Activated CD4-positive, alpha-beta T cell treated with anti-CD3 and anti-CD28 coated beads, Interleukin-2, amount 50 U/mL, for 1 hour (primary cell): Measurements from ENCODE around the gene IREB2.

Experiments used
- DNase-seq: peaks from one replicate; pipeline ENCODE4 v3.0.0-alpha.2; 2020

Gene IREB2

DNA sequence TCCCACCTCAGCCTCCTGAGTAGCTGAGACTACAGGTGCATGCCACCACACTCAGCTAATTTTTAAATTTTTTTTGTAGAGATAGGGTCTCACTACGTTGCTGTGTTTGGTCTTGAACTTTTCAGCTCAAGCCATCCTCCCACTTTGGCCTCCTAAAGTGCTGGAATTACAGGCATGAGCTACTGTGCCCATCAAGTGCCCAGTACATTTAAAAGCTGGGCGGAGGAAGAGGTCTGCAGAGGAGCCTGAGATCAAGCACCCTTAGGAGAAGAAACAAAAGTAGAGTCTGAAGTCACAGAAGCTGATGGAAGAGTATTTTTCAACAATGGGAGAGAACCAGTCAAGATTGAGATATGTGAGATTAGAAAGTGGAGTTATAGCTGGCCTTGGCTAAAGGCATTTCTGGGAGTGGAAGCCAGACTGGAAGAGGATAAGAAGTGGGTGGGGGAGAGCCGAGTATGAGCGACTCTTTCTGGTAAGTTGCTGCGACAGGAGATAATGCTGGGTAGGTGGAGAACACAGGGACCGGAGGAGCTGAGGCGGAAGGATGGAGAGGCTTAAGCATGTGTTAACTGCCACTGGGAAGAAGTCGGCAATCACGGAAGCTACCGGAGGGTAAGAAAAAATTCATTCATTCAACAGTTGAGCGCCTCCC, 782 bp upstream of the IREB2 start:
- no peak for DNase-seq

DNA sequence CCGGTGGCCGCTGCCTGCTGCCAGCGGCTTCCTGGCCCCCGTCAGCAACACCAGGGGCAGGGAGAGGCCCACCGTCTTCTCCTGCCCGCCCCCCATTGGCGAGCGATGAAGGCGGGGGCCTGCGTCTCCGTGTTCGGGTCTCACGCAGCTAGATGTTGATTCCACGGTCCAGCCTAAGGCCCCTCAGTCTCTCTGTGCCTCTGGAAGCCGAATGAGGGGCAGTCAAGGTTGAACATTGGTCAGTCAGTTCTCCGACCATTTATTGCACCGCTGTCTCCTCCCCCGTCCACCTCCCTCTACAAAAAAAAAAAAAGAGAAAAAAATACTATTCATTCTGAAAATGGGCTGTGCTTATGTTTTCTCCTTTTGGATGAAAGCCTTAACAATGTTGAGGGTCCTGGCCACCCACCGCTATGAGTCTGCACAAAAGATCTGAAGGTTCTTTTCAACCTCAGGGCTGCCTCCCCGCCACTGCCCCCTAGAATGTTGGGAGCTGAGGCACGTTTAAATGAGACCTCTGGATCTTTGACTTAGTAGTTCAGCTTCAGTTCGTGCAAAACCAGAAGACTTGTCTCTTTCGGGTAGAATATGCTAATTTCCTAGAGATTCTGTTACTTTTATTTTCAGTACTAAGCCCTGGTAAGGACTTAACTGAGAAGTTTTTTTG, 736 bp downstream of the IREB2 start:
- peak; percentile 4 for DNase-seq

DNA sequence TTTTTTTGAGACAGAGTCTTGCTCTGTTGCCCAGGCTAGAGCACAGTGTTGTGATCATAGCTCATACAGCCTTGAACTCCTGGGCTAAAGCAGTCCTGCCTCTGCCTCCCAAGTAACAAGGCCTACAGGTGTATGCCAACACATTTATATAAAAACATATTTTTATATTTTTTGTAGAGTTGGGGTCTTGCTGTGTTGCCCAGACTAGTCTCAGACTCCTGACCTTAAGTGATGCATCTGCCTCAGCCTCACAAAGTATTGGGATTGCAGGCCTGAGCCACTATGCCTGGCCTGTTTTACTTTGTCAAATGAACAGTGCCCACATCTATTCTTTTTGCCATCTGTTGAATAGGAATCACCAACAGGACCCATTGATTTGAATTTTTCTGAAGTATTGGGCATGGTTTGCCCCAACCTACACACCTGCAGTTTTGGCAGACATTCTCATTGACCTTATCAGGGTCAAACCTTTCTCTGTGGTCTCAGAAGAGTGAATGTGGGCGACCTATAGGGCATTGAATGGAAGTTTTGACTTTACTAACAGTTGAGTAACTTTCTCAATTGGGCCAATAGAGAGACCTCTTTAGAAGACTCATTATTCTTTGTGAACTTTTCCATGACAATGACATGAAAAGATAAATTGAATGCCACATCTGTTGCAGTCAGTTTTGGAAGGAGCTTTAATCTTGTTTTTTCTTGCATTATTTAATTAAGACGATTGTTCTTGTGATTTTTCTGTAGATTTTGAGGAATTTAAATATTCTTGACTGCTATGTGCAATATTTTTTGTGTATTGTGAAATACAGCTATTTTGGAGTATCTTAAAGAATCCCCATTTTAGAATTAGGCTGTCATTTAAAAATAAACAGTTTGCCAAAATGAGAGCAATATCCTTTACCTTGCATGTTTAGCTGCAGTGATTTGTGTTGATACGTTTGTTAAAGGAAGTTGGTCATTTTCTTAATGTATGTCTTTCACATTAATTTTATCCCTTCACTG, 2.7 kb downstream of the IREB2 start:
- DNase-seq = no peak

DNA sequence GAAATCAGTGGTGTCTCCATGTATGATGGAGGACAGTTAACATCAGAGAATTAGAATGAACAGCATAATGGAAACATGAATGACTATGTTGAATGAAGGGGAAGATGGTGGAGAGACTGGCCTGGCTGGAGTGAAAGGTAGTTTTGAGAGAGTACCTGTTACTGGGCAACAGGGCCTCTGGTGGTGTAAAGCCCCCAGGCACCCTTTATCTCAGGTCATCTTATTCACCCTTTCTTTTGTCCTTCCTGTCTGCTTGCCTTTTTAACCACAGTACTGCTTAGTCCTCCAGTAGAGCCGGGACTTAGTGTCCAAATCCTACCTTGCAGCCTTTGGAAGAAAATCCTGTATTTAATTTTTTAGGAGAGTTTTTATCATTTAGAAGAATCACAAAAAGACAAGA, 6.2 kb downstream of the IREB2 start:
- no peak for DNase-seq

DNA sequence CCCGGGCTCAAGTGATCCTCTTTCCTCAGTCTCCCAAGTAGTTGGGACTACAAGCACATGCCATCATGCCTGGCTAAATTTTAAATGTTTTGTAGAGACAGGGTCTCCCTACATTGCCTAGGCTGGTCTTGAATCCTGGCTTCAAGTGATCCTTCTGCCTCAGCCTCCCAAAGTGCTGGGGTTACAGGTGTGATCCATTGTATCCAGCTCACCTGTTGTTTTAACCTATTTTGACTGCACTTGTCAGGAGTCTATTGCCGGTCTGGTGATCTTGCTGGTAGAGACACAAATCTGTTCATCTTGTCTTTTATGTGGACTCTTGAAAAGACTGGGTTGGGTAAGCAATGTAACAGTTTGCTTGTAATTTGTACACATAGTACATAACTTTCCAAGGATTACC, 7.9 kb downstream of the IREB2 start:
- no peak for DNase-seq

DNA sequence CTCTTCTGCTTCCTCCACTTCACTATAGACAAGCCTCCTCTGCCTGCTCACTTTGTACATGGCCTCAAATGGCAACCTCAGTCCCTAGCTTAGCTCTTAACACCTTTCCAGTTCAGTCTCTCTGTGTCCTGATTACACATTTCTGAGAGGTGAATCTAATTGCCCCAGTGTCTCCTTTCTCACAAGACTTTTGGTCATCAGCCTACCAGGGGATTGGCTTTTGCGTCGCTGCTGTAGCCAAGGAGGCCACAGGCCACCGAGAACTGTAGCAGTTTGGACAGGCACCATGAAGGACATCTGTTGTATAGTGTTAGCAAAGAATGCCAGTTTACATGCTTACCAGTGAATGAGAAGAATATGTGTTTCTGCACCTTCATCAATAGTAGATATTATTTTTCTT, 8.5 kb downstream of the IREB2 start:
- no peak for DNase-seq

DNA sequence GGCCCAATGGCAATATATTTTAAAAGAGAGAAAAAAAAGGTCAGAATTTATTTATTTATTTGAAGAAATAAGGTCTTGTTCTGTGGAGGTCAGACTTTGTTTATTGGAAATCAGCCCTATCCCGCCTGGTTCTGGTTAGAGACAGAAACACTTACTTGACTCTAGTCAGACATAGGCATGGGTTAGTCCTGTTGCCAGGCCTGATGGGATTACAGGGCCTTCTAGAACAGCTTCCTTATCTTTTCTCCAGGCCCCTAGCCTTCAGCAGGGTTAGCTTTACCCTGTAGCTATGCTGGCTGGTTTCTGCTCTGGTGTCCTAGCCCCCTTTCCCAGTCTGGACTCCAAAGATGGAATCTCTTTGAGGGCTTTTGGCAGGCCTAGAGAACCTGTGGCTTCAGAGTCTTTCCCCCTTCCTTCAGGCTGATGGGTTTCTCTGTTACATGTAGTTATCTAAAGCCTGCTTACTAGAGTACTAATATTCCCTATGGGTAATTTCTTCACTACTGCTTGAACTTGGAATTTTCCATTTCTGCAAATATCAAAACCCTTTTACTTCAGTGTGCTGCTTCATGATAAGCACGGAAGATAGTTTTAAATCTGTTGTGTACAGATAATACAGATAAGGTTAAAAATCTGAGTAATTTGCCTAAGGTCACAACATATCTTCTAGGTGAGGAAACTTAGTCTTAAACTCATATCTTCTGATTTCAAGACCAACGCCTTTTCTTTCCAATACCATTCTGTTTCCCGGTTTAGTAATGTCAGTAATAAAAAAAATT, 10.6 kb downstream of the IREB2 start:
- DNase-seq = no peak

DNA sequence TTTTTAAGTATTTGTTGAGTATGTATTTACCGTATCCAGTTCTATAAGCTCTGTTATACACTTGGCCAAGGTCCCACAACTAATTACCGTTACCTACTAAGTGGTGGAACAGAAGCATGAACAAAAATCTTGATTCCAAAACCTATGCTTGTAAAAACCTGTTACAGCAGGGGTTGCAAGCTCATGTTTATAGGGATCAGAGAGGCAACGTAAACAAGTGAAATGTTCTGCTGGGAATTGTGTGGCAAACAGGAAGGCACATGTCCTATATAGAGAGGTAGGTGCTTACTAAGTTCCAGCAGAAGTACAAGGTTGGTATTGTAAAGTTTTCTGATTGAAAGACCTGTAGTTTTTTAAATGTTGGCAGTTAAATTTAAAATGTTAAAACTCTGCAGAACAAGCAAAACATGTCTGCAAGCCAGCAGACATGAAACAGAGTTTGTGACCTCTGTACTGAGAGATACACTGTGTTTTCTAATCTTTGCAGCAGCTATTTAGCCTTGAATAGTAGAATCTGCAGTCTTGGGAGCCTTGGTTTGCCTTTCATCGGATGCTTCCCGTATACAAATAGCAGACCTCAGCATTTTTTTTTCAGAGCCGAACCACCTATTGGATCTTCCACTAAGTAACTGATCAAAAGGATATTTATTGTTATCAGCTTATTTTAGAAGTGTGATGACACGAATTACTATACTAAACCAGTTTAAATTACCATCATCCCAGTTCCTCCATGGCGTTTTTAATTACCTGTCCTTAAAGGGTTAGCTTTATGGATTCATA, 11.4 kb downstream of the IREB2 start:
- no peak for DNase-seq

DNA sequence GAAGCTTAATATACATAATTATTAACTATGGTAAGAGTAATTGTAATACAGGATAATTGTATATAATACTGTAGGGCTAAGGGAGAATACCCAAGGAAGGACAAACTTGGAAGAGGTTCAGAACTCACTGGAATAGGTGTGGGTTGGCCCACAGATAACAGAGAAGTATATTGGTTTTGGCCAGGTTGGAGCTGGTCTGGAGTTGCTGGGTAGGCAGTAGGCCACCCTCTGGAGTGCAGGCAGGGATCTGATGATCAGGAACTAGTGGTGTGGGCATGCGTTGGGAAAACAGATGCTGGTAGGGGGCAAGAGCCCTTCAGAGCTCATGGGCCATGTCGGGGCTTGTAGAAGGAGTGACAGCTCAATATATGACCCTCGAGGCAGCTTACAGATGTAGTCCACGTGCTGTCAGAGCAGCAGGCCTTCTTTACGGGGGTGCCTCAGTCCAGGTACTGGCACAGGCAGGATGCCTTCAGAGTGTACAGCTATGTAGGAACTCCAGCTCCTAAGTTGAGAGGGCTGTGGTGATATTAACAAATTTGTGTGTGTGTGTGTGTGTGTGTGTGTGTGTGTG, 12.4 kb downstream of the IREB2 start:
- no peak for DNase-seq

DNA sequence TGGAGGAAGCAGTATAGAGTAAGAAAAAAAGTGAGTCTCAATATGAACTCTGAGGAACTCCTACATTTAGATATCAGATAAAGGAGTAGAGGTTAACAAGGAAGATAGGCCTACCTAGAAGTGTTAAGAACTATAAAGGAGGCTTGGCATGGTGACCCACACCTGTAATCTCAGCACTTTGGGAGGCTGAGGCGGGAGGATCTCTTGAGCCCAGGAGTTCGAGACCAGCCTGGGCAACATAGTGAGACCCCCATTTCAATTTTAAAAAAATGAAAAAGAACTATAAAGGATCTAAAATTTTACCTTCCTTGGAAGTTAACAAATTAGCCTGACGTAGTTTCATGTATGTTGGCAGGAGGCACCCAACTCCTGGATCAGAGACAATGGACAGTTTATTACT, 14.5 kb downstream of the IREB2 start:
- no peak for DNase-seq

DNA sequence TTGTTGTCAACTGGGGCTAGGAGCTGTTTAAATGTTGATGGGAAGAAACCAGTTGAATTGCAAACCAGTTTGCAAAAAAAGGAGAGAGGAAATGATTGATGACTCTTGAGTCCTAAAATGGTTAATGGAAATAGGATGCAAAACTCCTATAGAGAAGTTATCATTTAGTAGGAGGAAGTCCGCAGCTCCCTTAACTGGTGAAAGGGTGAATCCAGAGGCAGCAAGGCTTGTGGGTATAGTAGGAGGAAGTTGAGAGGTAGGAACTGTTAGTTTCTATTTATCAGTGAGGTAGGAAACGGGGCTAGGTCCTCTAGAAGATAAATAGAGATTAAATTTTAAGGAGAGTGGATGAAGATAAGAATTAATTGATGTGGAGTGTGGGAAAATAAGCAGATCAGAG, 15.4 kb downstream of the IREB2 start:
- no peak for DNase-seq

DNA sequence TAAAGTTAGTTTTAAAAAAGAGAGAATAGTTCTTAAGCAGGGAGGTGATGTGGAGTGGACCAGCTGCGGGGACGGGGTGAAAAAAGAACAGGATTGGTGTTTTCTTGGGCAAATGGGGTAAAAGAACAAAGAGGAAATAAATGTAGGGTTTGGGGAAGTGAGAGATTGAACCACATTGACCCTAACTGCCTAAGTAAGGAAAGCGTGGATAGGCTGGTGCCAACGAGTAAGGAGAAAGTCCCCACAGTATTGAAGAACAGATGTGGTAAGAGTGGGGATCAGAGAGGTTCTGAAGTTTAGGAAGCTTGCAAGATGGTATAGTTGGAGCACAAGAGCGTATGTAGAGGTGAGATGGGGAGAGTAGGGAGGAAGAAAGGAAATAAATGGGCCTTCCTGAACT, 17.0 kb downstream of the IREB2 start:
- DNase-seq = no peak

DNA sequence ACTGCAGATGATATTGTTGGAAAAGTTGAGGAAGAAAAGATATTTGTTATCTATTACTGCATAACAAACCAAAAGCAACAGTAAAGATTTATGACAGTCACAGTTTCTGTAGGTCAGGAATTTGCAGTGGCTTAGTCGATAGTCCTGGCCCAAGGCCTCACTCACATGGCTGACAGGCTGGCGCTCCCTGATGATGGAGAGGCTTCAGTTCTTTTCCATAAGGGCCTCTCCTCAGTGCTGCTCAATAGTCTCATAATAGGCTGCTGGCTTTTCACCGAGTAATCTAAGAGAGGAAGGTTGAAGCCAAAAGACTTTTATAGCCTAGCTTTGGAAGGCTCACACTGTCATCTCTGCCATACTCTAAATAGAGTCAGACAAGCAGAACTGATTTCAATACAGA, 17.7 kb downstream of the IREB2 start:
- DNase-seq = no peak

DNA sequence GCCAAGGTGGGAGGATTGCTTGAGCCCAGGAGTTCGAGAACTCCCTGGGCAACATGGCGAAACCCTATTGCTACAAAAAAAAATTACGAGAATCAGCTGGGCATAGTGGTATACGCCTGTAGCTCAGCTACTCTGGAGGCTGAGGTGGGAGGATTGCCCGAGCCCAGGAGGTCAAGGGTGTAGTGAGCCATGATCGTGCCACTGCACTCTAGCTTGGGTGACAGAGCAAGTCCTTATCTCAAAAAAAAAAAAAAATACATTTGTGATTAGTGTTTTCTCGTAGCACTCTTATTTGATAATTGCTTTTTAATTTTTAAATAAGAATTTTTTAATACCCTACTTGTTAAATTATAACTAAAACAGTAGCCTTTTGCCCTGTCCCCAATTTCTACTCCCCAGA, 18.4 kb downstream of the IREB2 start:
- DNase-seq = no peak

DNA sequence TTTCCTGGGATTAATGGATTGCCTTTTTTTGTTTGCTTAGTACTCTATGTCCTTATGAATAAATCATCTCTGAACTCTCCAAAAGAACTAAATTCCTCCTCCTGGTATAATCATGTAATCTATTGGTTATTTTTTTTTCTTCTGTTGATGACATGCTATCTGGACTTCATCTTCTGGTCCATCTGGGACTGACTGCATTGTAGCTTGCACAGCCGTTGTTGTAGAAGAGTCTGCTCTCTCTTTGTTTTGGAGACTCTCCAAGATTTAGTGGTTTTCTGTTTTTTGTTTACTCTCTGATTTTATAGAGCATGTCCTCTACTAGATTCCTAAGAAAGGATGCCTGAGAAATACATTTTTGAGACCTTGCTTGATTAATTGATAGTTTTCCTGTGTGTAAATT, 19.1 kb downstream of the IREB2 start:
- DNase-seq = no peak

DNA sequence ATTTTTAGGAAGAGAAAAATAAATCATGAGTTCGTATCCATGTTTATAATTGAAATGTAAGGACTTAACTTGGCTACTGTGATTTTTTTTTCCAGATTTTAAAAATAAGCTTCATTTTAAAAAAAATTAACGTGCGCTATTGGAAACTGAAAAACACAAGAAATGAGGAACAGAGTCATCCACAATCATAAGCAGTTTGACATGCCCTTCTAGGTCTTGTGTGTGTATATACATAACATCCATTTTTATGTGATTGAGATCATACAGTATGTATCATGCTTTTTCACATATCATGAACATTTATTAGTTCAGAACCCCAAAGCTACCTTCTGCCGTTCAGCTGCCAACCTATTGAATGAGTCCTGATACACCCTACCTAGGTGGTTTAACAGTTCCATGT, 22.7 kb downstream of the IREB2 start:
- no peak for DNase-seq

DNA sequence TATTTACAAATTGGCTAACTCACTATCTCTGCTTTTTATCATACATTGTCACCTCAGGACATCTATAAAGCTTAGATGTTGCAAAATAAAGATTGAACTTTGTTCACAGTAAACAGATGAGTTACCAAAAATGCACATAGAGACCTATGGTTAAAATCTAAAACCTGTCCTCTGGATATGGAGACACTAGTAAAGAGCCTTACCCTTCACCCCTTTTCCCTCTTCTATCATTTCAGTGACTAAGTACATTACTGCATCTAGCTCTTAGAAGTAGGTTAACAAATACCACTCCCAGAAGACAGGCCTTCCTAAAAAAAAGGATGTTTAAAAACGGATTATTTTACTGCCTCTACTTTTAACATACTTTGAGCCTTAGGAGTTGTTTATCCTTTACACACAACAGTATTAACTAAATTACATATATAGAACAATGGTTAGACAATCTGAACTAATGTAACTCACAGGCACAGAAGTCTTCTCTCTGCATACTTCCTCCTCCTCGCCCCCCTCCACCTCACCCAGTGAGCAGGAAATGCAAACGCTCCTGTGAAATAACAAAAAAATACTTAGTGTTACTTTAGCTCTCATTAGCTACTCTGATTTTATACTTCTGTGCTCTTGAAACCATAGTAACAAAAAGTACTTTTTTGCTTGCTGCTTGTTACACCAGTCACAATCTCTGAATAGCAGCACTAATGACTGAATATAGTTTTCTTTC, 23.3 kb downstream of the IREB2 start:
- peak; percentile 5 for DNase-seq

DNA sequence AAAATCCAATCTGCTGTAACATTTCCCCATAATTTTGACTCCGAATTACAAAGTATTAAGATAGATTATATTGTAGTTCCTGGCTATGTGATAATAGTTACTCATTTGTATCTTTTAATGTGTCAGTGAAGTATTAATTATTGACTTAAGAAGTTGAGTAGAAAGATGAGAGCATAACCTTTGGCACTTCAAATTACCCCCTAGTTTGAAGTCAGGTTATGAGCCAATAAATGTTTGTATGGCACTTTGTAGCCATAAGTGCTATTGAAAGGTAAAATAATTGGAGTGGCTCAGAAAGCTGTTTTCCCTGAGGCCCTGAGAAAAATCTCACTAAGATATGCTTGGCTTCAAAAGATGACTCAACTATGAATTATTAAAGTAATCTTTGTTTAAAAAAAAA, 31.0 kb downstream of the IREB2 start:
- no peak for DNase-seq

DNA sequence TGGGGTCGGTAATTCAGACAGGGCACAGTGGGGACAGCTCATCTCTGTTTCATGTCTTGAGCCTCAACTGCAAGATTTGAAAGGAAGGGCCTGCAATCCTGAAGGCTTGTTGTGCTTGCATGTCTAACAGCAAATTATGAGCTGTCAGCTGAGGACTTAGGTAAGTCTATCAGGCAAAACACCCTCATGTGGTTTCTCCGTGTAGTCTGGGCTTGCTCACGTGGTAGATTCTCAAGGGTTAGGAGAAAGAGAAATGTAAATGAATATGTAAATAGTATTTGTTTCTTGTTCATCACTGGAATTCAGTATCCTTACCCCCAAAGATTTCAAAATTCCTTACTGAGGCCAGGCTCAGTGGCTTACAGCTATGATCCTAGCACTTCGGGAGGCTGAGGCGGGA, 39.3 kb downstream of the IREB2 start:
- DNase-seq = no peak

DNA sequence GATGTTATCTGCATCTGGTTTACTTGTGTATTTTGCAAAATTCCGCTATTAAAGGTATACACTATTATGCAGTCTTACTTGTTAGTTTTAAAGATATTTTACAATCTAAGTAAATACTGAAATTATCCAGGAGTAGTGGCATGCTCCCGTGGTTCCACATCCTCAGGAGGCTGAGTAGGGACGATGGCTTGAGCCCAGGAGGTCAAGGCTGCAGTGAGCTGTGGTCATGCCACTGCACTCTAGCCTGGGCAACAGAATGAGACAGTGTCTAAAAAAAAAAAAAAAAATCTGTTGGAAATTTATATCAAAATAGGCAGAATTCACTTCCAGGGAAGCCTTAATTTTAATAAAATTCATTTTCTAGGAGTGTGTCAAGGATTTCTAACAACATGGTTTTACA, 41.6 kb downstream of the IREB2 start:
- no peak for DNase-seq

DNA sequence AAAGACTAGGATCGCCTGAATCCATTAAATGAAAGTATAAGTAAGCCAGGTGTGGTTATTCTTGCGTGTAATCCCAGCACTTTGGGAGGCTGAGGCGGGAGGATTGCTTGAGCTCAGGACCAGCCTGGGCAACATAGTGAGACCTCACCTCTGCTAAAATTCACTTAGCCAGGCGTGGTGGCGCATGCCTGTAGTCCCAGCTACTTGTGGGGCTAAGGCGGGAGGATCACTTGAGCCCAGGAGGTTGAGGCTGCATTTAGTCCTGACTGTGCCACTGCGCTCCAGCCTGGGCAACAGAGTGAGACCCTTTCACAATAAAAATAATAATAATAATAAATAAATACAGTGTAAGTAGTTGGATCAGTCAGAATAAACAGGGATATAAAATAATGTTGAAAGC, 43.9 kb downstream of the IREB2 start:
- DNase-seq = no peak
